NCI-H774 (cell line): ENCODE results near the gene SERPINF2.
"Not testable (repeated sequence)": the region's sequence is repeated elsewhere in the genome, so short reads cannot be mapped to it uniquely, and the experiment has no call there.

ENCODE experiments used
- DNase-seq: peaks from one replicate; lab custom pipeline; 2025; lab: John Stamatoyannopoulos, UW

The SERPINF2 gene

GRCh38 chr17:1716076-1716911, 26.4 kb upstream of the SERPINF2 start:
- DNase-seq, result peak; percentile 96

GRCh38 chr17:1716912-1717695, 25.6 kb upstream of the SERPINF2 start:
- peak; percentile 86 for DNase-seq

- no peak for DNase-seq
Measured at GRCh38 chr17:1718362-1719165, 24.1 kb upstream of the SERPINF2 start.

- peak; percentile 14 for DNase-seq
Measured at GRCh38 chr17:1720856-1721386, 21.8 kb upstream of the SERPINF2 start.

GRCh38 chr17:1722022-1722421, 20.6 kb upstream of the SERPINF2 start:
- not testable (repeated sequence) for DNase-seq

GRCh38 chr17:1724351-1724868, 18.3 kb upstream of the SERPINF2 start, which contains the start of gene WDR81:
Gene WDR81, plus strand, starts transcription at chr17:1724704. Its CDS starts 256 bp downstream, at chr17:1724960.
- peak; percentile 15 for DNase-seq

- DNase-seq, result no peak
Measured at GRCh38 chr17:1724869-1725641, 17.6 kb upstream of the SERPINF2 start.

- no peak for DNase-seq
Measured at GRCh38 chr17:1725642-1726511, 16.8 kb upstream of the SERPINF2 start.

- no peak for DNase-seq
Measured at GRCh38 chr17:1726626-1727257, 15.9 kb upstream of the SERPINF2 start.

- no peak for DNase-seq
Measured at GRCh38 chr17:1727258-1727789, 15.3 kb upstream of the SERPINF2 start.

- no peak for DNase-seq
Measured at GRCh38 chr17:1727876-1728630, 14.6 kb upstream of the SERPINF2 start.

GRCh38 chr17:1729966-1730325, 12.7 kb upstream of the SERPINF2 start:
- no peak for DNase-seq

- DNase-seq, result no peak
Measured at GRCh38 chr17:1730326-1731193, 12.1 kb upstream of the SERPINF2 start.

GRCh38 chr17:1731194-1731506, 11.5 kb upstream of the SERPINF2 start:
- no peak for DNase-seq

- no peak for DNase-seq
Measured at GRCh38 chr17:1732241-1732832, 10.3 kb upstream of the SERPINF2 start.

- no peak for DNase-seq
Measured at GRCh38 chr17:1732833-1733321, 9.8 kb upstream of the SERPINF2 start.

- no peak for DNase-seq
Measured at GRCh38 chr17:1733759-1734158, 8.9 kb upstream of the SERPINF2 start.
